Measurements from ENCODE around the gene CEACAM21. TPM values are rescaled to one million over a fixed set of nuclear protein-coding genes. Genes with fewer than 3 reads are reported as not detected.
A peak's percentile ranks its signal among the peaks of the same experiment; 100 is the strongest.
"Not testable (repeated sequence)": the region's sequence is repeated elsewhere in the genome, so short reads cannot be mapped to it uniquely, and the experiment has no call there.

The CEACAM21 gene
- total RNA-seq, 1 experiment from 2014 or later: not detected

- Histone ChIP-seq H4K20me1 (ENCODE audit: insufficient read depth, low read depth, low read length) (no peaks in the 10 kb centered on the region), H3K36me3 (ENCODE audit: insufficient read depth, low read length) (no peaks in the 10 kb centered on the region), H3K4me3 (ENCODE audit: low read length) (no peak overlapping the region), H3K27ac (ENCODE audit: low read length) (no peak overlapping the region), H3K9me2 (replicated peaks; ENCODE audit: insufficient read depth, low read length) (no peaks in the 10 kb centered on the region), H2AFZ (ENCODE audit: low read length) (no peak overlapping the region), H3K9me3 (ENCODE audit: low read length) (no peaks in the 10 kb centered on the region), H3K27me3 (ENCODE audit: low read length) (no peaks in the 10 kb centered on the region), H3K79me2 (ENCODE audit: low read length) (no peaks in the 10 kb centered on the region), H3K9ac (ENCODE audit: low read length) (no peak overlapping the region), H3K4me2 (ENCODE audit: low read depth, low read length, poor library complexity, severe bottlenecking) (no peak overlapping the region), H3K4me1 (ENCODE audit: low read length) (0 out of 2 replicates have a peak, but pooled peaks cover 6% of the 10 kb centered on the region)
- no peak for DNase-seq
Measured at GRCh38 chr19:41566001-41566400, 10.0 kb upstream of the CEACAM21 start.

GRCh38 chr19:41569481-41570150, 6.3 kb upstream of the CEACAM21 start:
- Histone ChIP-seq H3K79me2 (ENCODE audit: low read length) (no peaks in the 10 kb centered on the region), H3K9ac (ENCODE audit: low read length) (no peak overlapping the region), H2AFZ (ENCODE audit: low read length) (no peak overlapping the region), H3K27me3 (ENCODE audit: low read length) (no peaks in the 10 kb centered on the region), H3K4me2 (ENCODE audit: low read depth, low read length, poor library complexity, severe bottlenecking) (no peak overlapping the region), H4K20me1 (ENCODE audit: insufficient read depth, low read depth, low read length) (no peaks in the 10 kb centered on the region), H3K9me3 (ENCODE audit: low read length) (no peaks in the 10 kb centered on the region), H3K4me1 (ENCODE audit: low read length) (no peaks in the 10 kb centered on the region), H3K27ac (ENCODE audit: low read length) (no peak overlapping the region), H3K9me2 (replicated peaks; ENCODE audit: insufficient read depth, low read length) (no peaks in the 10 kb centered on the region), H3K36me3 (ENCODE audit: insufficient read depth, low read length) (no peaks in the 10 kb centered on the region), H3K4me3 (ENCODE audit: low read length) (no peak overlapping the region)
- DNase-seq: no peak

GRCh38 chr19:41570179-41570578, 5.8 kb upstream of the CEACAM21 start:
- H3K9ac ChIP-seq (ENCODE audit: low read length): no peak overlapping the region
- H4K20me1 ChIP-seq (ENCODE audit: insufficient read depth, low read depth, low read length): no peaks in the 10 kb centered on the region
- H3K27ac ChIP-seq (ENCODE audit: low read length): no peak overlapping the region
- H3K4me1 ChIP-seq (ENCODE audit: low read length): no peaks in the 10 kb centered on the region
- no peaks in the 10 kb centered on the region for H3K9me3 ChIP-seq (ENCODE audit: low read length)
- H2AFZ ChIP-seq (ENCODE audit: low read length): peak overlapping the region; percentile 55; the same call in 1 of the 2 replicates
- no peaks in the 10 kb centered on the region for H3K27me3 ChIP-seq (ENCODE audit: low read length)
- no peaks in the 10 kb centered on the region for H3K36me3 ChIP-seq (ENCODE audit: insufficient read depth, low read length)
- H3K79me2 ChIP-seq (ENCODE audit: low read length): no peaks in the 10 kb centered on the region
- H3K4me2 ChIP-seq (ENCODE audit: low read depth, low read length, poor library complexity, severe bottlenecking): no peak overlapping the region
- H3K4me3 ChIP-seq (ENCODE audit: low read length): no peak overlapping the region
- no peaks in the 10 kb centered on the region for H3K9me2 ChIP-seq (replicated peaks; ENCODE audit: insufficient read depth, low read length)
- DNase-seq: no peak

GRCh38 chr19:41570639-41571112, 5.3 kb upstream of the CEACAM21 start:
- Histone ChIP-seq H3K79me2 (ENCODE audit: low read length) (no peaks in the 10 kb centered on the region), H3K4me1 (ENCODE audit: low read length) (no peaks in the 10 kb centered on the region), H3K27ac (ENCODE audit: low read length) (no peak overlapping the region), H3K27me3 (ENCODE audit: low read length) (no peaks in the 10 kb centered on the region), H3K9me3 (ENCODE audit: low read length) (no peaks in the 10 kb centered on the region), H3K36me3 (ENCODE audit: insufficient read depth, low read length) (no peaks in the 10 kb centered on the region), H3K4me2 (ENCODE audit: low read depth, low read length, poor library complexity, severe bottlenecking) (no peak overlapping the region), H4K20me1 (ENCODE audit: insufficient read depth, low read depth, low read length) (no peaks in the 10 kb centered on the region), H3K9me2 (replicated peaks; ENCODE audit: insufficient read depth, low read length) (no peaks in the 10 kb centered on the region), H3K4me3 (ENCODE audit: low read length) (no peak overlapping the region), H3K9ac (ENCODE audit: low read length) (no peak overlapping the region), H2AFZ (ENCODE audit: low read length) (peak overlapping the region; percentile 55; the same call in 1 of the 2 replicates)
- peak; percentile 93 for DNase-seq

- Histone ChIP-seq H3K9ac (ENCODE audit: low read length) (no peak overlapping the region), H3K9me2 (replicated peaks; ENCODE audit: insufficient read depth, low read length) (no peaks in the 10 kb centered on the region), H2AFZ (ENCODE audit: low read length) (no peak overlapping the region), H3K4me1 (ENCODE audit: low read length) (peaks cover 3% of the 10 kb centered on the region), H3K36me3 (ENCODE audit: insufficient read depth, low read length) (no peaks in the 10 kb centered on the region), H3K4me2 (ENCODE audit: low read depth, low read length, poor library complexity, severe bottlenecking) (no peak overlapping the region), H3K4me3 (ENCODE audit: low read length) (no peak overlapping the region), H4K20me1 (ENCODE audit: insufficient read depth, low read depth, low read length) (no peaks in the 10 kb centered on the region), H3K27ac (ENCODE audit: low read length) (no peak overlapping the region), H3K9me3 (ENCODE audit: low read length) (peaks cover 3% of the 10 kb centered on the region; the same call in 1 of the 2 replicates), H3K79me2 (ENCODE audit: low read length) (no peaks in the 10 kb centered on the region), H3K27me3 (ENCODE audit: low read length) (no peaks in the 10 kb centered on the region)
- no peak for DNase-seq
Measured at GRCh38 chr19:41577144-41577830, 1.3 kb downstream of the CEACAM21 start.

DNA sequence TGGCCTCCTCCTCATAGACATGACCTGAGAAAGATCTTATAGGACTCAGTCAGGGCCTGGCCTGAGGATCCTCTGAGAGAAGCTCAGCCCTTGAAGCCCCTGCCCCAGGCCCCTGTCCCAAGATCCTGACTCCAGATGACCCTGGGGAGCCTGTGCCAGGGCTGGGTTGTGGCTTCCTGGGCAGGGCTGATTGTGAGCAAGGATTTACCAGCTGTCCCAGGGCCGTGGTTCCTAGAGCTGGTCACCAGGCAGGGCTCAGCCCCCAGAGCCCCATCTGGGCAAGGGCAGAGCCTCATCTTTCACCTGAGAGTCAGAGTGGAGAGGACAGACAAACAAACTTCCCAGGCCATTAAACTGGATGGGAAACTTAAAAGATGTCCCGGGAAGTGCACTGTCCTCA, 1.9 kb downstream of the CEACAM21 start:
- Histone ChIP-seq H3K9ac (ENCODE audit: low read length) (no peak overlapping the region), H3K9me3 (ENCODE audit: low read length) (peaks cover 3% of the 10 kb centered on the region; the same call in 1 of the 2 replicates), H3K4me2 (ENCODE audit: low read depth, low read length, poor library complexity, severe bottlenecking) (no peak overlapping the region), H3K79me2 (ENCODE audit: low read length) (no peaks in the 10 kb centered on the region), H2AFZ (ENCODE audit: low read length) (no peak overlapping the region), H3K36me3 (ENCODE audit: insufficient read depth, low read length) (no peaks in the 10 kb centered on the region), H4K20me1 (ENCODE audit: insufficient read depth, low read depth, low read length) (no peaks in the 10 kb centered on the region), H3K4me3 (ENCODE audit: low read length) (no peak overlapping the region), H3K27ac (ENCODE audit: low read length) (no peak overlapping the region), H3K9me2 (replicated peaks; ENCODE audit: insufficient read depth, low read length) (no peaks in the 10 kb centered on the region), H3K27me3 (ENCODE audit: low read length) (no peaks in the 10 kb centered on the region), H3K4me1 (ENCODE audit: low read length) (peaks cover 3% of the 10 kb centered on the region)
- no peak for DNase-seq

- H3K9ac ChIP-seq (ENCODE audit: low read length): no peak overlapping the region
- no peaks in the 10 kb centered on the region for H3K36me3 ChIP-seq (ENCODE audit: insufficient read depth, low read length)
- no peak overlapping the region for H3K4me3 ChIP-seq (ENCODE audit: low read length)
Measured at GRCh38 chr19:41578886-41579285, 2.9 kb downstream of the CEACAM21 start.

DNA sequence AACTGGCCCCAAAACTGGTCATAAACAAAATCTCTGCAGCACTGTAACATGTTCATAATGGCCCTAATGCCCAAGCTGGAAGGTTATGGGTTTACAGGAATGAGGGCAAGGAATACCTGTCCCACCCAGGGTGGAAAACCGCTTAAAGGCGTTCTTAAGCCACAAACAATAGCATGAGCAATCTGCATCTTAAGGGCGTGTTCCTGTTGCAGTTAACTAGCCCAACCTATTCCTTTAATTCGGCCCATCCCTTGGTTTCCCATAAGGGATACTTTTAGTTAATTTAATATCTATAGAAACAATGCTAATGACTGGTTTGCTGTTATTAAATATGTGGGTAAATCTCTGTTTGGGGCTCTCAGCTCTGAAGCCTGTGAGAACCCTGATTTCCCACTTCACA, 5.1 kb downstream of the CEACAM21 start:
- H2AFZ ChIP-seq (ENCODE audit: low read length); H3K36me3 ChIP-seq (ENCODE audit: insufficient read depth, low read length): not testable (repeated sequence)

More at GRCh38 chr19:41578886-41579285, 2.9 kb downstream of the CEACAM21 start:
- DNase-seq: no peak
- Histone ChIP-seq H3K9me2 (replicated peaks; ENCODE audit: insufficient read depth, low read length) (no peaks in the 10 kb centered on the region), H3K27me3 (ENCODE audit: low read length) (no peaks in the 10 kb centered on the region), H3K27ac (ENCODE audit: low read length) (no peak overlapping the region), H3K4me2 (ENCODE audit: low read depth, low read length, poor library complexity, severe bottlenecking) (no peak overlapping the region), H3K9me3 (ENCODE audit: low read length) (peaks cover 3% of the 10 kb centered on the region; the same call in 1 of the 2 replicates), H3K4me1 (ENCODE audit: low read length) (peaks cover 3% of the 10 kb centered on the region), H2AFZ (ENCODE audit: low read length) (no peak overlapping the region), H3K79me2 (ENCODE audit: low read length) (no peaks in the 10 kb centered on the region), H4K20me1 (ENCODE audit: insufficient read depth, low read depth, low read length) (no peaks in the 10 kb centered on the region)

More for the DNA sequence above, 5.1 kb downstream of the CEACAM21 start:
- not testable (repeated sequence) for H3K9me3 ChIP-seq (ENCODE audit: low read length); H3K9ac ChIP-seq (ENCODE audit: low read length); H4K20me1 ChIP-seq (ENCODE audit: insufficient read depth, low read depth, low read length); H3K4me2 ChIP-seq (ENCODE audit: low read depth, low read length, poor library complexity, severe bottlenecking); H3K27ac ChIP-seq (ENCODE audit: low read length); H3K4me3 ChIP-seq (ENCODE audit: low read length); H3K27me3 ChIP-seq (ENCODE audit: low read length); H3K4me1 ChIP-seq (ENCODE audit: low read length); H3K9me2 ChIP-seq (replicated peaks; ENCODE audit: insufficient read depth, low read length); DNase-seq; H3K79me2 ChIP-seq (ENCODE audit: low read length)

Data from Karpas-422 (cell line).